ENCODE results near the gene JAK1. TPM values are rescaled to one million over a fixed set of nuclear protein-coding genes. Genes with fewer than 3 reads are reported as not detected.

Gene JAK1
- total RNA-seq, 1 experiment from 2014 or later = 67.8 TPM

- in situ Hi-C loops (cut with HindIII; ENCODE audit: low sequenced_read_pairs) = no loop called here
- no peak for DNase-seq (ENCODE audit: low spot score)
These were observed 85.9 kb downstream of the JAK1 start for GRCh38 chr1:64880449-64880848.

GRCh38 chr1:64878931-64879611, 87.3 kb downstream of the JAK1 start:
- DNase-seq (ENCODE audit: low spot score) = no peak
- in situ Hi-C loops (cut with HindIII; ENCODE audit: low sequenced_read_pairs) = no loop called here

DNA sequence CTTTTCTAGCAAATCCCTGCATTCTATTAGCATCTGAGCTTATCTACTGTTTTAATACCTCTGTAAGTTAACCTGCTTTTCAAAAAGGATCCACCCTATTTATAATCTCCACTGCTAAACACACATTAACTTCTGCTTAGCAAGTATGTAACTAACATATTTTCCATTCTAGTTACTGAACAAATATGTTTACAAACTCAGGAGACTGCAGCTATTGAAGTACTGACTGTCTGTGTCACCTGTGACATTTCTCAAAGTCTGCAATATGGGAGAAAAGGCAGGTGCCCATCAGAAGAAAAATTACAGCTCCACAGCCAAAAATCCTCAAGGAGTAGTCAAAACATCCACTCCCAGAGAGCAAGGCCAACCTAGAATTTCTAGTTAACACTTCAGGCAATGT, 88.3 kb downstream of the JAK1 start:
- in situ Hi-C loops (cut with HindIII; ENCODE audit: low sequenced_read_pairs) = no loop called here
- DNase-seq (ENCODE audit: low spot score) = no peak

DNA sequence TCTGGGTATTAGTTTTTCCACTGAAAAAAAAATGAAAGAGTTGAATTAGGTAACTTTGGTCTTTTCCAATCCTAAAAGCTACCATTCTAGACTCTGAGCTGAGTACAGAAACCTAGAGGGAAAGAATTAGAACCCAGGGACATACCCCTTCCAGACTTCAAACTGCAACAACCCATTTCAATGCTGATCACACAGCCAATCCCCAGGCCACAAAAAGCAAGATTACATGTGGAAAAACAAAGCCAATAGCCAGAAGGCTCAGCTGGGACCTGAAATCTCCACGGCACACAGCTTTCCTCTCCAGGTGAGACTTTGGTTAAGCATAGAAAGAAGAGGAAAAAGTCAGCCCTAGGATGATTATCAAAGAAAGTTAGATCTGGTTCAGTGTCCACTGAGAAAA, 88.8 kb downstream of the JAK1 start:
- in situ Hi-C loops (cut with HindIII; ENCODE audit: low sequenced_read_pairs) = no loop called here
- DNase-seq (ENCODE audit: low spot score) = no peak

DNA sequence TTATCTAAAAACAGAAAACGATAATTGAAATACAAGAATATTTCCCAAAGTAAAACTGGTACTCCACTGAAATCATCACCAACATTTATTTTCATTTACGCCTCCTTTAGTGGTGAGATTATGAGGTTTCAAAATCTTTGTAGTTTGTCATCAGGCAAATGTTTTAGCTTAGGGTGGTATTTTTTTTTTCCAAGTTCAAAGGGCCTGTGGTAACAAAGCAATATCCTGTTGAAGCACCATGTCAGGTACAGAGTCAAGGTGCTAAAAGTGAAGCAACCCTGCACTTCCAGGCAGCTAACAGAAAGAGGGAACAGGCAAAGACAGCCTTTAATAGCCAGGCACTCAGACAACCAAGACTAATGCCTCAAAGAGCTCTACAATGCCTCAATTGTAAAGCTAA, 89.2 kb downstream of the JAK1 start:
- in situ Hi-C loops (cut with HindIII; ENCODE audit: low sequenced_read_pairs) = no loop called here
- DNase-seq (ENCODE audit: low spot score) = no peak

GRCh38 chr1:64875606-64876005, 90.7 kb downstream of the JAK1 start:
- in situ Hi-C loops (cut with HindIII; ENCODE audit: low sequenced_read_pairs) = no loop called here
- no peak for DNase-seq (ENCODE audit: low spot score)

DNA sequence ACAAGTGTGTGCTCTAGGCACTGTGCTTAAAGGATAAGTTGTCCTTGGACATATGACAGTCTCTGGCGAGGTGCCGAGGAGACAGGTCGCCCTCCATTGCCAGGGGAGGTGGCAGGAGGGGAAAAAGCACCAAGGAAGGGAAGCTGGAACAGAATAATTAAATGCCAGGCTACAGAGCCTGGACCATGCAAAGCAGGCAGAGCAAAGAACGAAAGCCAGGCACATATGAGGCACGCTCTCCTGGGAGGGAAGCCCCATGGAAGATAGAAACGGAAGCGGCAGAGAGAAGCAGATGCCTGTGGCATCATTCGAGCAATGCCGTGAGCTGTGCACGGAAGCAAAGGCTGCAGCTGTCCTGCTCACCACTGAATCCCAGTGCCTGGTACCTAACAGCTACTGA, 91.2 kb downstream of the JAK1 start:
- in situ Hi-C loops (cut with HindIII; ENCODE audit: low sequenced_read_pairs) = no loop called here
- no peak for DNase-seq (ENCODE audit: low spot score)

GRCh38 chr1:64874666-64875065, 91.7 kb downstream of the JAK1 start:
- no peak for DNase-seq (ENCODE audit: low spot score)
- in situ Hi-C loops (cut with HindIII; ENCODE audit: low sequenced_read_pairs) = no loop called here

GRCh38 chr1:64873576-64873975, 92.8 kb downstream of the JAK1 start:
- in situ Hi-C loops (cut with HindIII; ENCODE audit: low sequenced_read_pairs) = no loop called here
- no peak for DNase-seq (ENCODE audit: low spot score)

DNA sequence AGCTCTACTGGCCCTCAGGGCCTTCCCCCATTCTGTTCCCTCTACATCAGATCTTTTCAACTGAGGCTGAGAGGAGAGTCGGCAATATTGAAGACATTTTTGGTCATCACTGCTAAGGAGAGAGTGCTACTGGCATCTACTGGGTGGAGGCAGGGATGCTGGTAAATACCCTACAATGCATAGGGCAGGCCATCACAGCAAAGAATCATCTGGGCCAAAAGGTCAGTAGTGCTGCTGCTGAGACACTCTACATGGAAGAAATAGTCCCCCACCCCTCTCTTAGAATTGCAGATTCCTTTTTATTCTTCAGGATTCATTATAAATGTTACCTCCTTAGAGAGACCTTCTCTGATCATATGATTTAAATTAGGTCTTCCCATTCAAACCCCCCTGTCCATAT, 94.3 kb downstream of the JAK1 start:
- in situ Hi-C loops (cut with HindIII; ENCODE audit: low sequenced_read_pairs) = no loop called here
- no peak for DNase-seq (ENCODE audit: low spot score)

- in situ Hi-C loops (cut with HindIII; ENCODE audit: low sequenced_read_pairs) = no loop called here
- DNase-seq (ENCODE audit: low spot score) = no peak
These were observed 95.1 kb downstream of the JAK1 start for GRCh38 chr1:64871256-64871655.

DNA sequence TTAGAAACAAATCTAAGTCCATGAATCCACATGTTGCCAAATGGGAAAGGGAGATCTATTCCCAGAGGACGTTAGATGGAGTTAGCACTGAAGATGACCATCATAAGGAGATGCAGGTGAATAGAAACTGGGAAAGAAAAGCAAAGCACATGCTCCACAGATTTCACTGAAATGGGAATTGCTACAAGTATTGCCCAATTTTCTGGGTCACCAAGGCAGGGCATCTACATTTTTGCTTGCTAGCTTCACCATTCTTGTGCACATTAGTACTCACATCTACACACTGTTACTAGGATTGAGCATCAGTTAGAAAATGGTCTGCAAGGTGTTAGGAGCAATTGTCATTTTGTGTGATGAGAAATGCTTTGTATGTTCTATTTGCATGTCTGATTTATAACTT, 99.1 kb downstream of the JAK1 start:
- no peak for DNase-seq (ENCODE audit: low spot score)
- in situ Hi-C loops (cut with HindIII; ENCODE audit: low sequenced_read_pairs) = no loop called here

GRCh38 chr1:64866689-64867088, 99.7 kb downstream of the JAK1 start:
- in situ Hi-C loops (cut with HindIII; ENCODE audit: low sequenced_read_pairs) = no loop called here

DNA sequence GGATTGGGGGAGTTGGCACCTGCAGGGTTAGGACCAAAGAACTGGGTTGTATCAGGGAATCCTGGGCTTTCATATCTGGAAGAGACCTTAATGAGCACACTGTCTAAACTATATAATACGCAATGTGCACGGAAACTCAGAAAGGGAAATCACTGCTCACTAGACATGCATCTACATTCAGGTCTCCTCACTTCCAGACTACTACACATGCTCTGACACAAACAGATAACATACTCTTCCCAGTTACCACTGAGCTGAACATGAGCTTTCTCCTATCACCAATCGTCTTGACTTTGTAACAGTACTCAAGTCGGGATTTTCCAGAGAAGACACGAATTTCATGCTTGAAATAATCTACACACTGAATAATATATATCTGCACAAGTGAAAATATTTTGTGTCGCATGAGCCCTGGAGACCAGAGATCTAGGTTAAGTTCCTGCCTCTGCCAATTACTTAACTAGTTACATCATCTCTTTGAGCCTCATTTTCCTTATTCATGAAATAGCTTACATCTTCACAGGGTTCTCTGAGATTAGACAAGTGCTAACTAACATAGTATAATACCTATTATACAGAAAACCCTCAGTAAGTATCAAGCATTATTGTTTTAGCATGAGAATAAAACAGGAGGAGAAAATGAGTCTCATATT, 101.1 kb downstream of the JAK1 start:
- in situ Hi-C loops (cut with HindIII; ENCODE audit: low sequenced_read_pairs) = no loop called here
- DNase-seq (ENCODE audit: low spot score) = no peak

More at GRCh38 chr1:64866689-64867088, 99.7 kb downstream of the JAK1 start:
- no peak for DNase-seq (ENCODE audit: low spot score)

DNA sequence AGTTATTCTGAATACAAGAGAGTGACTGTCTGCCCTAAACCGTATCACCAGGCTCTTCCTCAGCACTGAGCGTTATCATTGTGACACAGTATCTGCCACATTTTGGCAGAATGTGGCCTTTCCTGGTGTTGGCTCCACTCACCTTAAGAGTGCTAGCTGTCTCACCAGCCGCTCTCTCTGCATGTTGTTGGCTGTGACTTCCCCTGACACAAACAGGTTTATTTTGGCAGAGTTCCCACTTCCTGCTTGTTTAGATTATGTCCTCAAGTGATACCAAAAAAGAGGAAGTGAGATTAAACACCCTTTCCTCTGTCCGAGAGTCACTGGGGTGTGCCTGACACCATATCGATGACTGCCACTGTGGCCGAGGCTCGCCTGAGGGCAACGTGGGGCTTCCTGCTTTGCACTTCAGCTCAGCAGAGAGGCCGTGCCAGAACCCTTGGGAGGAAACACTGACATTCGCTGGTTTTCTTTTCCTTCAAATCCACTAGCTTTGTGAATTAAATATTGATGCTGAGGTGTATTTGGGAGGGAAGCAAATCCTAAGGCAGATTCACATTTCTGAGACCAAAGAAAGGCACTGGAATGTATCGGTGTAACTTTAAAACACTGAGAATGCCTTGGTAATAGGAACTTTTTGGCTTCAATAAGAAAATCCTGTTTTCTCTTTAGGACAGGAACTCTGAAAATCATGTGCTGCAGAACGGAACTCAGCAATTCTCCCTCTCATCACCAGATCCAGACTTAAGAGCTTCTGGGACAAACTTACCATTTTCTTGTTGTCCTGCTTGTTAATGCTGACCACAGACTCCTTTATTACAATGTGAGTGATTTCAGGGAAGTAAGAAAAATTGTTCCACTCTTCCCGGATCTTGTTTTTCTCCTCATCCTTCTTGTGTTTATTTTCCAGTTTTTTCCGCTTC, 102.1 kb downstream of the JAK1 start:
- in situ Hi-C loops (cut with HindIII; ENCODE audit: low sequenced_read_pairs) = no loop called here
- DNase-seq (ENCODE audit: low spot score) = peak; percentile 66

DNA sequence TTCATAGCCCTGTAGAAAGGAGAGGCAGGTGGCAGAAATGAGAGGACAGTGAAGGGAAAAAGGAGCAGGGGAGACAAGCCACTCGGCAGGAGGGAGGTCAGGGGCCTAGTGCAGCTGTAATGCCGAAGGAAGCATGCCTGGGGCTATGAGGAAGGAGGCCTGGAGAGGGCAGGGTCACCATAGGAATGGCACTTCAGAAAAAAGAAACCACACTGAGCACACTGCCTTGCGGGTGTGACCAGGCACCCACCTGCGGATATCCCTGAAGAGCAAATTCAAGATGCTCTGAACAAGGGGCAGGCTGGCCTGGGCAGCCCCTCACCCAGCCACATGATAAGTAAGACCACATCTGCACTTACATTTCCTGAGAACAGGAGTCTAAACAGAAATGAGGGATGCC, 104.7 kb downstream of the JAK1 start:
- DNase-seq (ENCODE audit: low spot score) = no peak
- in situ Hi-C loops (cut with HindIII; ENCODE audit: low sequenced_read_pairs) = no loop called here

DNA sequence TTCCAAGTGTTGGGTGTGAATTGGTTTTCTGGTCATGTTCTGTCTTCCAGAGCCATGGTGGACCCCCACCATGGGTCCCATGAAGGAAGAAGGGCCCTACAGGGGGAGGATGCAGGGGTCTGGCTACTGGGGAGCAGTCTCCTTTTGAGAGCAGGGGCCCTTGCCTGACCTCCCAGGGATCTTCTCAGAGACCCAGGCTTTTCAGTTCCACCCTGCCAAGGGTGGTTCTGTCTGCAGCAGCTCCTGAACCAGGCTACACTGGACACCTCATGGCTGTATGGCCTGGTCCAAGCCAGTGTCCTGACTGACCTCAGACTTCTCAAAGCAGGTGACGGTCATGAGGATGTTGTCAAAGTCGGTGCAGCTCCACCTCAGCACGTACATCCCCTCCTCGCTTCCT, 109.0 kb downstream of the JAK1 start:
- DNase-seq (ENCODE audit: low spot score) = no peak
- in situ Hi-C loops (cut with HindIII; ENCODE audit: low sequenced_read_pairs) = no loop called here

- in situ Hi-C loops (cut with HindIII; ENCODE audit: low sequenced_read_pairs) = no loop called here
- DNase-seq (ENCODE audit: low spot score) = peak; percentile 87
These were observed 109.8 kb downstream of the JAK1 start for GRCh38 chr1:64856553-64856952.

DNA sequence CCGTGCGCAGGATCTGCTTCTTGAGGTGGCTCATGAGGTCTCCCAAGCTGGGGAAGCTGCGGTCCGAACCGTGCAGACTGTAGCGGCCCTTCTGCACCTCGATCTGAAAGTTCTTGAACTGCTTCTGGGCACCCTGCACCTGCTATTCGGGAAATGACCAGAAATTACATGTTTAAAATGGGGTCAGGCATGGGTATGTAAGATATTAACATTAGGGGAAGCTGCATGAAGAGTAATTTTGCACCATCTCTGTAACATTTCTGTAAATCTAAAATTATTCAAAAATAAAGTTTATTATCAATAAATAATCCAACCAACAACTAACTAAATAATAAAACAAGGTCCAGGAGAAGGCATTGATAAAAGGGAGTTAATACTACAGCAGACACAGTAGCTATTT, 110.8 kb downstream of the JAK1 start:
- in situ Hi-C loops (cut with HindIII; ENCODE audit: low sequenced_read_pairs) = no loop called here
- no peak for DNase-seq (ENCODE audit: low spot score)

DNA sequence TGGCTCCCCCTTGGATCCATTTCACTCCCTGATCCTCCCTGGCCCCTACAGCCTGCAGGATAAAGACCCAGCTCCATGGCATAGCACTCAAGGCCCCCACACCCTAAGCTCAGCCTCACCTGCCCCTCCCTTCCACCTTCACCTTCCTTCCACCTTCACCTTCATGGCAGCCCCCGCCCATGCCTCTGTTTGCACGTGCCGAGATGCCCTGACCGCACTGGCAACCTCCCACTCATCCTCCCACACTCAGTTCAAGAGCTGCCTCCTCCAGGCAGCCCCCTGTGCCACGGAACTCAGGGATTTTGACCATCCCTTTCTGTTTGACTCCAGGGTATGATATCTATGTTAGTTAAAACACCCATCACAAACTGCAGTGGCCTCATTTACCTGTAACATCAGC, 111.7 kb downstream of the JAK1 start:
- in situ Hi-C loops (cut with HindIII; ENCODE audit: low sequenced_read_pairs) = no loop called here
- DNase-seq (ENCODE audit: low spot score) = no peak
